Fibroblast of lung (primary cell): ENCODE results near the gene RIN2.

Source experiments
- EZH2 ChIP-seq: IDR thresholded peaks from 2 replicates; pipeline ENCODE4 v1.5.1; 2012; ENCODE audit warnings: low read length, control low read depth, mild to moderate bottlenecking; ENCODE audit errors: missing control alignments
- TF ChIP-seq, protein P1 (sequence below), 2 donors: IDR thresholded peaks in 1 of 2; conservative IDR thresholded peaks in 1 of 2; 1 replicate in 1 of 2; 2 replicates in 1 of 2; pipeline ENCODE4 v1.5.1; 2011 to 2012; ENCODE audit warnings: low read length in 2 of 2, control low read depth in 1 of 2, inconsistent platforms in 1 of 2, low read depth in 1 of 2, mild to moderate bottlenecking in 1 of 2

DNA sequence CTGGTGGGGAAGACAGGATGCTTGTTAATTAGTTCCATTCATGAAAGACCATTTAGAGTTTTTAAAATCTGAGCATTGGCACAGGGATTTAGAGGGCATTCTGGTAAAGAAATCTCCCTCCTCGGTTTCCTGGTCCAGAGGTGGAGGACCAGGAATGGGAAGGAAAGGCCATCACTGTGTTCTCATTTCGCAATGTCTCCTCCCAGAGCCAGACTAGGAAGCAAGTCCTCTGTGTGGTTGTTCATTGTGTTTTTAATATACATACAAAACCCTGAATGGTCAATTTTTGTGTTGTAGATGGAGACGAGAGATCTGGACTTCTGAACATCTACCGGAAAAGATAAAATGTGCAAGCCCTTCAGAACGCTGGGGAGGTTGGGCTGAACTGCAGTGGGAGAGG is 41.3 kb downstream of the RIN2 start:
- TF ChIP-seq, protein P1, sequence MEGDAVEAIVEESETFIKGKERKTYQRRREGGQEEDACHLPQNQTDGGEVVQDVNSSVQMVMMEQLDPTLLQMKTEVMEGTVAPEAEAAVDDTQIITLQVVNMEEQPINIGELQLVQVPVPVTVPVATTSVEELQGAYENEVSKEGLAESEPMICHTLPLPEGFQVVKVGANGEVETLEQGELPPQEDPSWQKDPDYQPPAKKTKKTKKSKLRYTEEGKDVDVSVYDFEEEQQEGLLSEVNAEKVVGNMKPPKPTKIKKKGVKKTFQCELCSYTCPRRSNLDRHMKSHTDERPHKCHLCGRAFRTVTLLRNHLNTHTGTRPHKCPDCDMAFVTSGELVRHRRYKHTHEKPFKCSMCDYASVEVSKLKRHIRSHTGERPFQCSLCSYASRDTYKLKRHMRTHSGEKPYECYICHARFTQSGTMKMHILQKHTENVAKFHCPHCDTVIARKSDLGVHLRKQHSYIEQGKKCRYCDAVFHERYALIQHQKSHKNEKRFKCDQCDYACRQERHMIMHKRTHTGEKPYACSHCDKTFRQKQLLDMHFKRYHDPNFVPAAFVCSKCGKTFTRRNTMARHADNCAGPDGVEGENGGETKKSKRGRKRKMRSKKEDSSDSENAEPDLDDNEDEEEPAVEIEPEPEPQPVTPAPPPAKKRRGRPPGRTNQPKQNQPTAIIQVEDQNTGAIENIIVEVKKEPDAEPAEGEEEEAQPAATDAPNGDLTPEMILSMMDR (conservative IDR thresholded peaks at IDR 0.05 in 1 of 2, IDR thresholded peaks at IDR 0.05 in 1 of 2; ENCODE audit: low read depth in 1 of 2, low read length in 2 of 2), result no peak
- no peak for TF ChIP-seq EZH2
